Suppressor macrophage treated with lipopolysaccharide for 1 hour (primary cell): ENCODE measurements around the gene OGFOD3.
"Not testable (repeated sequence)": the region's sequence is repeated elsewhere in the genome, so short reads cannot be mapped to it uniquely, and the experiment has no call there.

Experiments used
- DNase-seq, 3 donors: peaks; one replicate each; pipeline ENCODE4 v3.0.0-alpha.2; 2020 to 2022

The OGFOD3 gene

GRCh38 chr17:82372249-82373071 is 45.9 kb downstream of the OGFOD3 start:
- peak; percentile 88 to 90 (median 89) for DNase-seq

GRCh38 chr17:82371333-82372248 is 46.8 kb downstream of the OGFOD3 start, which contains the start of gene UTS2R:
Gene UTS2R (plus strand): TSS chr17:82371765. CDS start chr17:82374325, 2,560 bp downstream.
- peak in 1 of 3 donors; percentile 32 for DNase-seq

GRCh38 chr17:82370471-82371332 is 47.7 kb downstream of the OGFOD3 start:
- peak; percentile 55 to 66 (median 64) for DNase-seq

DNA sequence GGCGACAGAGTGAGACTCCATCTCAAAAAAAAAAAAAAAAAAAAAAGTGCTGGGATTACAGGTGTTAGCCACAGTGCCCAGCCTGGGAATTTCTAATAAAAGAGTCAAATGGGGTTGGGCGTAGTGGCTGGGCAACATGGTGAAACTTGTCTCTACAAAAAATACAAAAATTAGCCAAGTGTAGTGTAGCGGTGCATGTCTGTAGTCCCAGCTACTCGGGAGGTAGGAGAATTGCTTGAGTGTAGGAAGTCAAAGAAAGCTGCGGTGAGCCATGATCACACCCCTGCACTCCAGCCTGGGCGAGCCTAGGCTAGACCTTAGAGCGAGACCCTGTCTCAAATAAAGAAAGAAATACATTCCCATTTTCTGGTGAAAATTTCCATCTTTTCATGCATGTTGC is 49.2 kb downstream of the OGFOD3 start:
- DNase-seq: no peak

DNA sequence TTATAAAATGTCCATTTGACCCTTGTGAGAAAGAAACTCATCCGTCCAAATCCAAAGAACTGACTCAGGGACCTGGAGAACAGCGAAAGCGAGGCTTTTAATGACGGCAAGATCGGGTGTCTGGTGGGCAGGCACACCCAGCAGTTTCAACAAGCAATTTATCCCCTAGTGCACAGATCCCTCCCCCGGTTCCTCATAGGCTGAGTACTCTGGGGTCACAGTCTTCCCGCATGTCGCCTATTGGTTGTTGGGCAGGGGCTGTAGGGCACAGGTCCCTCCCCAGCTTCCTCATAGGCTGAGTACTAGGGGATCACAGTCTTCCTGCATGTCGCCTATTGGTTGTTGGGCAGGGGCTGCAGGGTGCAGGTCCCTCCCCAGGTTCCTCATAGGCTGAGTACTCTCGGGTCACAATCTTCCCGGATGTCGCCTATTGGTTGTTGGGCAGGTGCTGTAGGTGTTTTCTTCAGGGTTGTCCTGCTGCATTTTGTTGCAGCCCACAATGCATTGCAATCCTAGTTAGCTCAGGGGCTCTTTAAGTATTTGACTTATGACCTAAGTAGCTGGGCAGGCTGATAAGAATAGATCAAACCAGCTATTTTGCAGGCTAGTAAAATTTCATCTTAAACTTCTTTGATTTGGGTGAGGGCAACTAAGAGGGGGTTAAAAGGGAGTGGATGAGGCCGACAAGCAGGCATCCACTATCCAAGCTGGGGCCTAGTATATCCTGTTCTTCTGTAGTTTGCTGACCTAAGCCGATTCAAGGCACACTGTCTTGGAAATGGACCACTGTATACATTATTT is 50.5 kb downstream of the OGFOD3 start:
- no peak for DNase-seq

GRCh38 chr17:82366749-82367148 is 51.6 kb downstream of the OGFOD3 start:
- DNase-seq: no peak

- no peak for DNase-seq
These were observed 52.6 kb downstream of the OGFOD3 start for GRCh38 chr17:82365606-82366295.

GRCh38 chr17:82361885-82362633 is 56.3 kb downstream of the OGFOD3 start:
- DNase-seq: no peak

- not testable (repeated sequence) for DNase-seq
These were observed 58.8 kb downstream of the OGFOD3 start for GRCh38 chr17:82359451-82360074.

GRCh38 chr17:82358465-82359350 is 59.7 kb downstream of the OGFOD3 start, which contains the start of gene TEX19:
Gene TEX19 (plus strand): TSS chr17:82359247. CDS start chr17:82362151, 2,904 bp downstream.
- no peak for DNase-seq

- DNase-seq: no peak
These were observed 61.0 kb downstream of the OGFOD3 start for GRCh38 chr17:82357394-82357793.

- DNase-seq: no peak
These were observed 61.5 kb downstream of the OGFOD3 start for GRCh38 chr17:82356845-82357355.

GRCh38 chr17:82355770-82356427 is 62.5 kb downstream of the OGFOD3 start:
- no peak for DNase-seq

DNA sequence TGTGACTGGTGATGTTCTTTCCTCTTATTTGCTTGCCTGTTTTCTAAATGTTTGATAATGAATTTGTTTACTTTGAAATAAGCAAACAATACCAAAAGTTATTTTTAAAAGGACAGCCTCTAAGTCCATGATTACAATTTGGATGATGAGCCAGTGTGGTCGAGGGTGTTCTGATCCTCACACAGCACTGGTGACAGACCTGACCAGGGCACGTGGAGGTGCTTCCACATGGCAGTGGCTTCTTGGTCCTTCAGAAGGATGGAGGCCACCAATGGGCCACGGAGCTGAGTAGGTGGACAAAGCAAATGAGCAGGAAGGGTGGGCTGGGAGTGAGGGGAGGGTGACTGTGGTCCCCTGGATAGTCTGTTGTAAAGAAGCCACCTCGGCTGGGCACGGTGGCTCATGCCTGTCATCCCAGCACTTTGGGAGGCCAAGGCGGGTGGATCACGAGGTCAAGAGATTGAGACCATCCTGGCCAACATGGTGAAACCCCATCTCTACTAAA is 63.5 kb downstream of the OGFOD3 start:
- no peak for DNase-seq

DNA sequence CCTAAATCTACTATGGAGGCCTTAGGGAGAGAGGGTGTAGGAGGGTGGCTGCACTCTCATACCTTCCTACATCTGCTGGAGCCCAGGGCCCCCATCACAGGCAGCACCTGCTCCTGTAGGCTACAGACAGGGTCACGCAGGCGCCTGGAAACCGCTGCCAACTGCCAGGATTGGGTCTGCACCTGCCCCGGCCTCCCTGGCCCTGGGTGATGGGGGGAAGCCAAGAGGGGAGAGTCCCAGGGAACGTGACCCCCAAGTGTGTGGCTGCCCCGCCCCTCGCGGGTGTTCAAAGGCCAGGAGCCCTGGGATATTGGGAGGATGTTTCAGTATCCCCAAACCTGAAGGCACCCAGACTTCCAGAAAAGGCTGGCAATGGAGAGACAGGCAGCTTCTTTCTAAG is 64.9 kb downstream of the OGFOD3 start:
- DNase-seq: no peak

DNA sequence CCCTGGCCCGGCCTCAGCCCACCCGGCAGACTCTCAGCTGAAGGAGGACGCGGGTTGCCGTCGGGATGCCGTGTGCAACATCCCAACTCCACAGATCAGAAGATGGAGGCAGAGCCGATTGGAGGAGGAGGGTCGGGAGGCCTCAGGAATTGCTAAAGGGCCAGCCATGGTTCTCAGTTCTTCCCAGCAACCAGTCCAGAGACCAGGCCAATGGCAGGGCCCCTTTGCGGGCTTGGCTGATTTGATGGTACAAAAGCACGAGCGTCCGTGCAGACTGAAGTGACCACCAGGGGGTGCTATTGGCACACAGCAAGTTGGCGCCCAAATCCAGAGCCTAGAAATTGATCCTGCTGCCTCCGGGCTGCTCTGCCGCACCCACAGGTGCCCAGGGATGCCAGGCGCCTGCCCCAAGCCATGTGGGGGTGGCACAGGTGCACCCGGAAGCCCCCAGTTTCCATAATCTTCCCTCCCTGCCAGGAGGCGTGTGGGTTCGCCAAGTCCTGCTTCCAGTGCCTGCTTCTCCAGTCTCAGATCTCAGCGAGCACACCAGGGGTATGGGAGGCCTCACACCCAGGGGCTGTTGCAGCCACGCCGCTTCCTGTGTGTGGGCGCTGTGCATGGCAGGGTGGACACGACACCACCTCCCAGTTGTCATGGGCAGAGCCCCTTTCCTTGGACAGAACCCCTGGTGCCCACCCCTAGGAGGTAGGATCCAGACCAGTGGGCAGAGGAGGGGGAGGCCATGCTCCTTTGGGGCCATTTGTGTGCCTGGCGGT is 66.5 kb downstream of the OGFOD3 start:
- peak; percentile 90 to 94 (median 94) for DNase-seq

GRCh38 chr17:82351254-82351712 is 67.1 kb downstream of the OGFOD3 start:
- DNase-seq: no peak
